Measurements from ENCODE around the gene CCDC30. TPM values are rescaled to one million over a fixed set of nuclear protein-coding genes. Genes with fewer than 3 reads are reported as not detected.

Gene CCDC30
- total RNA-seq, 6 donors from 2014 or later, result 4.4 to 40.9 (median 8.2) TPM

DNA sequence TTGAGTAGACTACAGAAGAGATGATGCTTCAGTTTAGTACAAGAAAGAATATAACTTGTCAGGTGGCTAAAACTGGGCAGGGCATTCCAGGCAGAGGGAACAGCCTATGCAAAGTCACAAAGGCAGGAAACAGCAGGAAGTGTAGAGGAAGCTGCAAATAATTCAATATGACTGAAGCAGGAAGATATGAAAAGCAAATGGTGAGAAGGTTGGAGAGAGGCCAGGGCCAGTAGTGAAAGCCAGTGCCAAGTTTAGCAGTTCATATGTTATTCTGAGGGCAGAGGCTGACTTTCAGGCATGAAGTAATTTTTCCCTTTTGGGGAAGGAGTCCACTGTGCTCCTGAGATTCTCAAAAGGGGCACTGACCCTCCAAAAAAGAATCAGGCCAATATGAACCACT lies 211.1 kb downstream of the CCDC30 start:
- peak overlapping the region in 1 of 4 donors; percentile 28 for H3K27ac ChIP-seq
- DNase-seq, result no peak

DNA sequence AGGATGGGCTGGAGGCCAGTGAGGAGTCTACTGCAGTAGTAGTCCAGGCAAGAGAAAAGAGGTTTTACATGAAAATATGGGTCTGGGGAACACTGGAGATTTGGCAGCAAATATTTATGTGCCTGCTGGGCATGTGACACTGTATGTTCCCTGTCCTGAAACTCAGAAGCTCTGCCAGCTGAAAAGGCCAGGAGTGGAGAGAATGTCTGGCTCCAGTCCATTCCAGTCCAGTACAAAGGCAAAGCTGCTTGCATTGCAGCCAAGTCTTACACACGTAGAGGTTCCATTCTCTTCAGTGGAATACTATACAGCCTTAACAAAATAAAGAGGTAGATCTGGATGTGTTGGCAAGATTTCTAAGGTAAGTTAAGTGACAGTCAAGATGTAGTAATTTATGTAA lies 211.6 kb downstream of the CCDC30 start:
- peak overlapping the region in 1 of 4 donors; percentile 28 for H3K27ac ChIP-seq
- H3K4me3 ChIP-seq, result no peak overlapping the region
- no peaks in the 10 kb centered on the region for H3K9me3 ChIP-seq
- WGBS, 2 donors, result 50 to 65% methylated on average over 1 of the region's 1 CpG
- DNase-seq (no peak), ATAC-seq (ENCODE audit: low FRiP score in 2 of 2) (no peak)
- TF ChIP-seq POLR2AphosphoS5 (IDR thresholded peaks at IDR 0.05) (no peak), POLR2A (IDR thresholded peaks at IDR 0.05) (no peak), EP300 (IDR thresholded peaks at IDR 0.05) (no peak)
- TF ChIP-seq, protein P1, sequence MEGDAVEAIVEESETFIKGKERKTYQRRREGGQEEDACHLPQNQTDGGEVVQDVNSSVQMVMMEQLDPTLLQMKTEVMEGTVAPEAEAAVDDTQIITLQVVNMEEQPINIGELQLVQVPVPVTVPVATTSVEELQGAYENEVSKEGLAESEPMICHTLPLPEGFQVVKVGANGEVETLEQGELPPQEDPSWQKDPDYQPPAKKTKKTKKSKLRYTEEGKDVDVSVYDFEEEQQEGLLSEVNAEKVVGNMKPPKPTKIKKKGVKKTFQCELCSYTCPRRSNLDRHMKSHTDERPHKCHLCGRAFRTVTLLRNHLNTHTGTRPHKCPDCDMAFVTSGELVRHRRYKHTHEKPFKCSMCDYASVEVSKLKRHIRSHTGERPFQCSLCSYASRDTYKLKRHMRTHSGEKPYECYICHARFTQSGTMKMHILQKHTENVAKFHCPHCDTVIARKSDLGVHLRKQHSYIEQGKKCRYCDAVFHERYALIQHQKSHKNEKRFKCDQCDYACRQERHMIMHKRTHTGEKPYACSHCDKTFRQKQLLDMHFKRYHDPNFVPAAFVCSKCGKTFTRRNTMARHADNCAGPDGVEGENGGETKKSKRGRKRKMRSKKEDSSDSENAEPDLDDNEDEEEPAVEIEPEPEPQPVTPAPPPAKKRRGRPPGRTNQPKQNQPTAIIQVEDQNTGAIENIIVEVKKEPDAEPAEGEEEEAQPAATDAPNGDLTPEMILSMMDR (IDR thresholded peaks at IDR 0.05), result no peak
- peaks cover 0 to 31% (median 13%) of the 10 kb centered on the region in 4 donors for H3K36me3 ChIP-seq
- H3K27me3 ChIP-seq, result no peaks in the 10 kb centered on the region
- peaks cover 0 to 5% (median 1%) of the 10 kb centered on the region in 4 donors for H3K4me1 ChIP-seq

More for the DNA sequence above, 211.1 kb downstream of the CCDC30 start:
- no peak for ATAC-seq (ENCODE audit: low FRiP score in 2 of 2)
- Histone ChIP-seq H3K4me3 (no peak overlapping the region), H3K4me1 (peaks cover 0 to 5% (median 1%) of the 10 kb centered on the region in 4 donors), H3K36me3 (peaks cover 0 to 34% (median 13%) of the 10 kb centered on the region in 4 donors), H3K27me3 (no peaks in the 10 kb centered on the region), H3K9me3 (no peaks in the 10 kb centered on the region)
- no peak for TF ChIP-seq POLR2AphosphoS5 (IDR thresholded peaks at IDR 0.05)
- TF ChIP-seq, protein P1 (IDR thresholded peaks at IDR 0.05), result no peak
- TF ChIP-seq POLR2A (IDR thresholded peaks at IDR 0.05), result no peak
- no peak for TF ChIP-seq EP300 (IDR thresholded peaks at IDR 0.05)

DNA sequence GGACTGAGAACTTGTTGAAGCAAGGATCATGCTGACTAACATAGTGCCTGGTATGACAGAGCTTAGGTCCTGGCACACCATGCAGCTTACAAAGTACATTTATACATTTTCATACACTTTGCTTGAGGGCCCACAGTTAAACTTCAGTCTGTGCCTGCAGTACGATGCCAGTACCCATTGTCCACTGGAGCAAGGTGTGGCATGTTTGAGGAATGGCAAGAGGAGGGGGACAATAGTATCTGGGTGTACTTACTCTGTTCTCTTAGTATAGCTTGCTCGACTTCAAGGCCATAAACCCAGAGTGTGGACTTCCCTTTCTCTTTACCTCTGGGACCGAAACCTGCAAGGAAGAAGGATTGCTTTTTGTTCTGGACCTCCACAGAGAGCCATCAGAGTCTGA lies 212.4 kb downstream of the CCDC30 start:
- ATAC-seq (ENCODE audit: low FRiP score in 2 of 2), result peak in 1 of 2 donors; percentile 64
- 74 to 78% methylated on average over 3 of the region's 3 CpGs for WGBS, 2 donors

DNA sequence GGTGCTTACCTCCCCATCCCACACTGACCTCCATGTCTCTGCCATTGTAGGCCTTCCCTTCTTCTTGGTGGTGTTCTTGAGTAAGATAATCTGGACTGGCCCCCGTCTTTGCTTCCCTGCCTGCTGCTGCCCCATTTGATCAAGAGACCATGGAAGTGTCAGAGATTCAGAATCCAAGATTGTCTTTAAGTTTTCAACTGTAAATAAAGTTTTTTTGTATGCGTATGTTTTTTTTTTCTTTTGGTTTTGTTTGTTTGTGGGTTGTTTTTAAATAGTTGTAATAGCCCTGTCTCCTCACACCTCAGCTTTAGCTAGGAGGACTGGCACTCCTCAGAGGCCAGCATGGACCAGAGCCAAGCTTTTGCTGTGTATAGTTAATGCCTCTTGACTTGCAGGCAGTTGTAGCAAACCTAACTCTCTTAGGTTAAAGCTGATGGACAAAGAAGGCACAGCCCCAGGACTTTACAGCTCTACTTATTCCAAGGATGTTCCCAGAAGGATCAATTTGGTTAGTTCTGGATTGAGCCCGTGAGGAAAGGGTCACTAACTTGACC lies 213.5 kb downstream of the CCDC30 start:
- WGBS, 2 donors, result 89 to 92% methylated on average over 3 of the region's 3 CpGs
- DNase-seq, result no peak
- no peak overlapping the region for H3K4me3 ChIP-seq
- TF ChIP-seq EP300 (IDR thresholded peaks at IDR 0.05), result no peak
- TF ChIP-seq POLR2A (IDR thresholded peaks at IDR 0.05), result no peak
- no peak for TF ChIP-seq POLR2AphosphoS5 (IDR thresholded peaks at IDR 0.05)
- TF ChIP-seq, protein P1 (IDR thresholded peaks at IDR 0.05), result no peak
- peaks cover 14 to 17% (median 15%) of the 10 kb centered on the region in 4 donors for H3K4me1 ChIP-seq
- no peaks in the 10 kb centered on the region for H3K9me3 ChIP-seq
- H3K36me3 ChIP-seq, result peaks cover 0 to 17% (median 4%) of the 10 kb centered on the region in 4 donors
- no peaks in the 10 kb centered on the region for H3K27me3 ChIP-seq
- ATAC-seq (ENCODE audit: low FRiP score in 2 of 2), result no peak
- H3K27ac ChIP-seq, result no peak overlapping the region

More for the DNA sequence above, 212.4 kb downstream of the CCDC30 start:
- H3K27ac ChIP-seq, result peak overlapping the region in 1 of 4 donors; percentile 0
- TF ChIP-seq POLR2A (IDR thresholded peaks at IDR 0.05) (no peak), EP300 (IDR thresholded peaks at IDR 0.05) (no peak), POLR2AphosphoS5 (IDR thresholded peaks at IDR 0.05) (no peak)
- TF ChIP-seq, protein P1 (IDR thresholded peaks at IDR 0.05), result no peak
- DNase-seq, result no peak
- H3K4me1 ChIP-seq, result peaks cover 3 to 7% (median 6%) of the 10 kb centered on the region in 4 donors
- no peaks in the 10 kb centered on the region for H3K27me3 ChIP-seq
- H3K9me3 ChIP-seq, result no peaks in the 10 kb centered on the region
- H3K36me3 ChIP-seq, result peaks cover 0 to 24% (median 9%) of the 10 kb centered on the region in 4 donors
- H3K4me3 ChIP-seq, result no peak overlapping the region

Measured in upper lobe of left lung (tissue), 6 donors.